GM19395 (cell line): Measurements from ENCODE around the gene NRSN2.
"Not testable (repeated sequence)": the region's sequence is repeated elsewhere in the genome, so short reads cannot be mapped to it uniquely, and the experiment has no call there.

Experiments
- ATAC-seq: cut with Tn5 transposase; IDR thresholded peaks from one replicate; pipeline ENCODE4 v1.9.1; 2021; ENCODE audit warnings: mild to moderate bottlenecking, moderate library complexity; ENCODE audit not compliant: unreplicated experiment

The NRSN2 gene

GRCh38 chr20:373171-373890, 26.4 kb downstream of the NRSN2 start:
- no peak for ATAC-seq

- no peak for ATAC-seq
These were observed 28.5 kb downstream of the NRSN2 start for GRCh38 chr20:375265-375889.

GRCh38 chr20:376089-376488, 29.2 kb downstream of the NRSN2 start:
- ATAC-seq, result no peak

- no peak for ATAC-seq
These were observed 29.8 kb downstream of the NRSN2 start for GRCh38 chr20:376750-377149.

- not testable (repeated sequence) for ATAC-seq
These were observed 30.7 kb downstream of the NRSN2 start for GRCh38 chr20:377578-377977.

GRCh38 chr20:378961-379336, 32.0 kb downstream of the NRSN2 start:
- ATAC-seq, result no peak

- ATAC-seq, result no peak
These were observed 34.1 kb downstream of the NRSN2 start for GRCh38 chr20:380763-381580.

- ATAC-seq, result peak; percentile 77
These were observed 34.8 kb downstream of the NRSN2 start for GRCh38 chr20:381581-382290.

- ATAC-seq, result peak; percentile 16
These were observed 35.6 kb downstream of the NRSN2 start for GRCh38 chr20:382291-383115.

- no peak for ATAC-seq
These were observed 37.0 kb downstream of the NRSN2 start for GRCh38 chr20:383889-384288.

GRCh38 chr20:384723-385122, 37.8 kb downstream of the NRSN2 start:
- no peak for ATAC-seq

GRCh38 chr20:385448-385847, 38.5 kb downstream of the NRSN2 start:
- ATAC-seq, result no peak

- not testable (repeated sequence) for ATAC-seq
These were observed 39.7 kb downstream of the NRSN2 start for GRCh38 chr20:386634-387033.

- no peak for ATAC-seq
These were observed 40.6 kb downstream of the NRSN2 start for GRCh38 chr20:387520-387919.

- no peak for ATAC-seq
These were observed 41.4 kb downstream of the NRSN2 start for GRCh38 chr20:388034-388994.

- no peak for ATAC-seq
These were observed 42.3 kb downstream of the NRSN2 start for GRCh38 chr20:389220-389619.

- no peak for ATAC-seq
These were observed 44.3 kb downstream of the NRSN2 start for GRCh38 chr20:391041-391711.

GRCh38 chr20:393296-393695, 46.4 kb downstream of the NRSN2 start:
- ATAC-seq, result not testable (repeated sequence)

- ATAC-seq, result no peak
These were observed 49.3 kb downstream of the NRSN2 start for GRCh38 chr20:396252-396618.
